GM12872 (cell line): ENCODE results near the gene CHCHD5.
A peak's percentile ranks its signal among the peaks of the same experiment; 100 is the strongest.

ENCODE experiments used
- CTCF ChIP-seq: IDR thresholded peaks from 3 replicates; pipeline ENCODE4 v1.5.1; 2011; ENCODE audit warnings: low read depth, mild to moderate bottlenecking, low read length, moderate library complexity; ENCODE audit not compliant: insufficient read depth

The CHCHD5 gene

GRCh38 chr2:112580084-112580483, 4.3 kb upstream of the CHCHD5 start:
- no peak for TF ChIP-seq CTCF

GRCh38 chr2:112582314-112582746, 2.1 kb upstream of the CHCHD5 start:
- TF ChIP-seq CTCF: peak; percentile 48; the same call in 2 of the 3 replicates

- TF ChIP-seq CTCF: no peak
Observed at GRCh38 chr2:112583497-112584133, 794 bp upstream of the CHCHD5 start.

- TF ChIP-seq CTCF: no peak
Observed at GRCh38 chr2:112584891-112585250, 462 bp downstream of the CHCHD5 start.

- TF ChIP-seq CTCF: no peak
Observed at GRCh38 chr2:112585400-112585799, 991 bp downstream of the CHCHD5 start.

- no peak for TF ChIP-seq CTCF
Observed at GRCh38 chr2:112585873-112586464, 1.6 kb downstream of the CHCHD5 start.

- TF ChIP-seq CTCF: no peak
Observed at GRCh38 chr2:112588611-112589045, 4.2 kb downstream of the CHCHD5 start.
